GM04503 (cell line): ENCODE results near the gene TAGAP.
A peak's percentile ranks its signal among the peaks of the same experiment; 100 is the strongest.
"Not testable (repeated sequence)": the region's sequence is repeated elsewhere in the genome, so short reads cannot be mapped to it uniquely, and the experiment has no call there.

Source experiments
- DNase-seq: peaks from one replicate; pipeline ENCODE4 v3.0.0-alpha.2; 2012; ENCODE audit warnings: low read depth

Gene TAGAP

GRCh38 chr6:159010037-159010612 is 34.7 kb downstream of the TAGAP start:
- not testable (repeated sequence) for DNase-seq

GRCh38 chr6:159008656-159009288 is 36.0 kb downstream of the TAGAP start:
- DNase-seq: no peak

- no peak for DNase-seq
Measured at GRCh38 chr6:159007510-159007909, 37.3 kb downstream of the TAGAP start.

- DNase-seq: no peak
Measured at GRCh38 chr6:159005436-159005835, 39.4 kb downstream of the TAGAP start.

GRCh38 chr6:159004592-159004991 is 40.2 kb downstream of the TAGAP start:
- DNase-seq: no peak

- peak; percentile 23 for DNase-seq
Measured at GRCh38 chr6:159002432-159003155, 42.2 kb downstream of the TAGAP start.

- peak; percentile 62 for DNase-seq
Measured at GRCh38 chr6:158999666-159000403, 45.0 kb downstream of the TAGAP start, which contains the start of gene RSPH3. Gene RSPH3, minus strand, starts transcription at chr6:159000202. Its CDS starts 652 bp downstream, at chr6:158999550.

- no peak for DNase-seq
Measured at GRCh38 chr6:158999154-158999665, 45.6 kb downstream of the TAGAP start.

GRCh38 chr6:158996856-158997255 is 47.9 kb downstream of the TAGAP start:
- DNase-seq: no peak

GRCh38 chr6:158993639-158994038 is 51.2 kb downstream of the TAGAP start:
- no peak for DNase-seq

- no peak for DNase-seq
Measured at GRCh38 chr6:158991017-158991723, 53.6 kb downstream of the TAGAP start.

GRCh38 chr6:158989711-158990110 is 55.1 kb downstream of the TAGAP start:
- DNase-seq: not testable (repeated sequence)

GRCh38 chr6:158988477-158988876 is 56.3 kb downstream of the TAGAP start:
- no peak for DNase-seq

GRCh38 chr6:158987657-158988056 is 57.1 kb downstream of the TAGAP start:
- no peak for DNase-seq
